GM19025 (cell line): ENCODE measurements around the gene TEX12.
A peak's percentile ranks its signal among the peaks of the same experiment; 100 is the strongest.

Source experiments
- ATAC-seq: cut with Tn5 transposase; IDR thresholded peaks from one replicate; pipeline ENCODE4 v1.9.1; 2021; ENCODE audit warnings: mild to moderate bottlenecking, low read depth, moderate library complexity; ENCODE audit not compliant: unreplicated experiment

The TEX12 gene

DNA sequence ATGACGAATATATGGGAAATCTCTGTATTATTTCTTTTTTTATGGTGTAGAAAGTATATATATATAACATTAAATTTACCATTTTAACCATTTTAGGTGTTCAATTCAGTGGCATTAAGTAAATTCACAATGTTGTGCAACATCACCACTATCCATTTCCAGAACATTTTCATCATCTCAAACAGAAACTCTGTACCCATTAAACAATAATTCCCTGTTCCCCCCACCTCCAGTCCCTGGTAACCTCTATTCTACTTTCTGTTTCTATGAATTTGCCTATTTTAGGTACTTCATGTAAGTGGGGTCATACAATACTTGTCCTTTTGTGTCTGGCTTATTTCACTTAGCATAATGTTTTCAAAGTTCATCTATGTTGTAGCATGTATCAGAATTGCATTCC lies 43.7 kb downstream of the TEX12 start:
- no peak for ATAC-seq

DNA sequence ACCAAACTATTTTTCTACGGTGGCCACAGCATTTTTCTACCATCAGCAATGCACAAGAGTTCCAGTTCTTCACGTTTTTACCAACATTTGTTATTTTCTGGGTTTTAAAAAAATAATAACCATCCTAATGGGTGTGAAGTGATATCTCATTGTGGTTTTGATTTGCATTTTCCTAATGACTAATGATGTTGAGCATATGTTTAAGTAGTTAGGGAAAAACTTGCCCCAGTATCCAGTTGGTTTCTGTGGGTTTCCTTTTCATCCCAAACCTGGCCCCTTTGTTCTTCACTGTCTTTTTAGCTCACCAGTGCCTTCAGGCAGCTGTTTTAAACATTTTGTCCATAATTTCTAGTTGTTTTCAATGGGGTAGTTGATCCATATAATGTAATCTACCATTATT lies 44.4 kb downstream of the TEX12 start:
- ATAC-seq = no peak

DNA sequence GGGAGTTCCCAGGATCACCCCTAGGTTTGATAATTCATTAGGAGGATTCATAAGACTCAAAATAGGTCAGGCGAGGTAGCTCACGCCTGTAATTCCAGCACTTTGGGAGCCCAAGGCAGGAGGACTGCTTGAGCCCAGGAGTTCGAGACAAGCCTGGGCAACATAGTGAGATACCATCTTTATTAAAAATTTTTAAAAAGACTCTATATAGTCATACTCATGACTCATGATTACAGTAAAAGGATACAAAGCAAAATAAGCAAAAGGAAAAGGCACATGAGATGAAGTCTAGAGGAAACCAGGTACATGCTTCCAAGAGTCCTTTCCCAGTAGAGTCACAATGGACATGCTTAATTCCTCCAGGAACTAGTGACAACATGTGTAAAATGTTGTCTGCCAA lies 45.1 kb downstream of the TEX12 start:
- no peak for ATAC-seq

DNA sequence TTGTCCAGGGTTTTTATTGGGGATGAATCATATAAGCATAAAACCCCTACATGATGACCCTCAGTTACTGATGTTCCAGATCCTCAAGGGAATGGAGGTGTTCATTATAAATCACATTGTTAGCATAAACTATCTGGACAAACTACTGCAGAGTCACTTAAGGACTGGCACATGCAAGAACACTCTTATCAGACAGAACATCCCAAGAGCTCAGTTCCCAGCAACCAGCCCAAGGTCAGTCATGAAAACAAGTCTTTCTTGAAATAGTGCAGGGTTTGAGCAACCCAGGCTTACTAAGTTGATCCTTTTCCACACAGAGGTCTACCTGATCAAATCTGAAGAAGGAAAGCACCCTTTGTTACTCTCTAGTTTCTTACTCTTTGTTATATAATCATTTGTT lies 45.5 kb downstream of the TEX12 start:
- ATAC-seq = no peak

DNA sequence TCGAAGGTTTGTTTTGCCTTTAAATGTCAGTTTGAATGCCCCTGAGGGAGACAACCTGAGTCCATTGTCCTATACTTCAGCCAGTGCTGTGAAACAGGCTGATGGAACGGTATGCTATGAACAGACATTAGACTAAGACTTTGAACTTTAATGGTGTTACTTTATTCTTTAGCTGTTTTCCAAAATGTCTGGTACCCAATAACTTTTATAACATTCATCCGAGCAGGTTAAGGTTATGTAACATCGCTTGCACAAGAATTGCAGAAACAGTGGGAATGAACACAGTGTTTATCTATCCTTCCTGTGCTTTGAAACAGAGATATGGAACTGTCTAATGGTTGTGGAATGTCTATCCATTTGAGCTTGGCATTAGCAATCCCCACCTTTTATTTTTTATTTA lies 46.6 kb downstream of the TEX12 start:
- ATAC-seq = no peak

DNA sequence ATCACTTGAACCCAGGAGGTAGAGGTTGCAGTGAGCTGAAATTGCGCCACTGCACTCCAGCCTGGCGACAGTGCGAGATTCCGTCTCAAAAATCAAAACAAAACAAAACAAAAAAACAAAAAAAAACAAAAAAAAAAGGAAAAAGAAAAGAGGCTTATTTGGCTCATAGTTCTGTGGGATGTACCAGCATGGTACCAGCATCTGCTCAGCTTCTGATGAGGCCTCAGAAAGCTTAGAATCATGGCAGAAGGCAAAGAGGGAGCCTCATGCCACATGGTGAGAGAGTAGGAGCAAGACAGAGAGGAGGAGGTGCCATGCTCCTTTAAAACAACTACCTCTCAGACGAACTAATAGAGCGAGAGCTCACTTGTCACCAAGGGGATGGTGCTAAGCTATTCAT lies 48.4 kb downstream of the TEX12 start:
- no peak for ATAC-seq

DNA sequence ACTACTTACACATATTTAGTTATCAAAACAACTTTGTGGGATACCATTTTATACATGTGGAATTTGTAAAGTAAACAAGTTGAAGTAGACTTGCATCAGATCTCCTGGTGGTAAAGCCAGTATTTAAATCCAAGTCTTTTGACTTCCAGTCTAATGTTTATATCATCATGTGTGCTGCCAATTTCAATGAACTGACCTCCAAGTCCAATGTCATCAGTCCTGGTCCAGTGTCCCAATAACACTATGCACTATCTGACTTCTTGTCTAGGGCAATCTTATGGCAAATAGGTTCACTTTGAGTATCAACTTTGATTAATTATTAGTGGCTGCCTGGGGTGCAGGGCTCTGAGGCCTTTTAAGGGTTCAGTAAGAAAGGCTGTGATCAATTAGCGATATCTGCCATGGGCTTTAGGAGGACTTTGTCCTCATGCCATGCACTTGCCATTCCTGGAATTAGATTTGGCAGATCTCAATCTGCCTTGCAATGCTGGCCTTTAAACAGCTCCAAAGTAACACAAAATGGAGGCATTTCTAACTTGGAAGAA lies 49.5 kb downstream of the TEX12 start:
- no peak for ATAC-seq

DNA sequence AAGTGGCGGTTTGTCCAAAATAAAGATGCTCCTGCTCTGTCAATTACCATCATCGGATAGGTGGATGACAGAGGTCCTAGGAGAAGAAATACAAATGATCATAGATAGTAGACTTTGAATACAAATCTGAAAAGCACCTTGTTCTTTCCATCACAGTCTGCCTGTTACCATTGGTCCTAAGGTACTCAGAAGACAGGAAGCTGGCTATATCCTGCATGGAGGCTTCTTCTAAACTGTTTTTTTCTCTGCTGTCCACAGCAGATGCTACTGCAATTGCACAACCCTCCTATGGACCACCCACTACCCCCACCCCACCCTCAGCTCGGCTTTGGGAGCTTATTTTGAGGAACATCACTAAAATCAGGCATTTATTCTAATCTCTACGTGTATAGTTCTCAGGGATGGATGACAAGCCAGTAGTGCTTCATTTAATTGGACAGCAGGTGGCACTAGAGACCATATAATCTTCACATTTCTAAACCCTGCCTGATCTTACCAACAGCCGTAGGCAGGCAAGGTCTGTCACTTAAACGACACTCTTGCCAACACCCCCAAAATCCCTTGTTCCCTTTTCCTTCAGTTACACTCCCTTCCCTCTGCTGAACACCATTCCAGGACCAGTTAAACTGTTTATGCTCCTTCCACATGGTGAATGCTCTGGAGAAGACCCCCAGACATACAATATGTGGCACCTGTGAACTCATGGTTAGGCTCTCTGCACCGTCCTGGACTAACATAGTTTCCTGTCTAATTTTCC lies 52.5 kb downstream of the TEX12 start:
- peak; percentile 91 for ATAC-seq

DNA sequence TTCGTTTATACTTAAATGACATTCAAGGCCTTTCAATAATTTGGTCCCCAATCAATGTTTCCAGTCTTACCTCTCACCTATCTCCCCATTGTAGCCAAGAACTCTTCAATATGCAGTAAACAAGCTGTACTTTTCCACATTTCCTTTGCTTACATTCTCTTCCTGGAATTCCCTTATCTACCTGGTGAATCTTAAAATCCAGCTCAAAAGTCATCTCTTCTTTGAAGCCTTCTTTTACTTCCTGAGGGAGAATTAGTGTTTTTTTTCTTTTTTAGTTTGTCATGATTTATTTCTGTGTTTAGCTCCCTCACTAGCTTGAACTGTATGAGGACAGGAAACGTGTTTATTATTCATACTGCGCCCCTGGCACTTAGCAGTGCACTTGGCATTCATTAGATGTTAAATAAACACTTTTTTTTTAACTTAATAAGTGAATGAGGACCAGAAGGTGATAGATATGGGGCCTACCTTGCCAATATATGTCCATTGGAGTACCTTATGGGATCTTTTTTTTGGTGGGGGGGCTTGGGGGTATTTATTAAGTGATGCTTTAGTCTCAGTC lies 54.2 kb downstream of the TEX12 start:
- ATAC-seq = no peak
